ENCODE data around the gene SEPHS2.
"Not testable (repeated sequence)": the region's sequence is repeated elsewhere in the genome, so short reads cannot be mapped to it uniquely, and the experiment has no call there.

SEPHS2 gene

GRCh38 chr16:30470170-30470512 lies 24.5 kb upstream of the SEPHS2 start:
- no peak overlapping the region for H3K9ac ChIP-seq (ENCODE audit: low read depth, low read length, poor library complexity, severe bottlenecking)

GRCh38 chr16:30464078-30464477 lies 18.4 kb upstream of the SEPHS2 start:
- Histone ChIP-seq H3K9ac (ENCODE audit: low read depth, low read length, poor library complexity, severe bottlenecking) (no peak overlapping the region), H3K4me2 (ENCODE audit: low read depth, low read length, poor library complexity, severe bottlenecking) (no peak overlapping the region), H3K4me1 (ENCODE audit: insufficient read depth, low read length, poor library complexity, severe bottlenecking) (peaks cover 24% of the 10 kb centered on the region)

More at GRCh38 chr16:30470170-30470512, 24.5 kb upstream of the SEPHS2 start:
- H3K36me3 ChIP-seq (ENCODE audit: insufficient read depth, low read length), result no peaks in the 10 kb centered on the region
- no peaks in the 10 kb centered on the region for H3F3A ChIP-seq (ENCODE audit: low read depth)
- no peaks in the 10 kb centered on the region for H3K9me3 ChIP-seq (ENCODE audit: insufficient read depth, low read depth, low read length)
- no peaks in the 10 kb centered on the region for H4K20me1 ChIP-seq (ENCODE audit: insufficient read depth, low read length, poor library complexity, severe bottlenecking)
- no peak overlapping the region for H3K4me3 ChIP-seq (ENCODE audit: low read length, poor library complexity, severe bottlenecking)
- peaks cover 50% of the 10 kb centered on the region for H3K4me1 ChIP-seq (ENCODE audit: insufficient read depth, low read length, poor library complexity, severe bottlenecking)
- no peak for TF ChIP-seq EZH2phosphoT487 (IDR thresholded peaks at IDR 0.05; ENCODE audit: borderline replicate concordance)
- TF ChIP-seq, protein P1, sequence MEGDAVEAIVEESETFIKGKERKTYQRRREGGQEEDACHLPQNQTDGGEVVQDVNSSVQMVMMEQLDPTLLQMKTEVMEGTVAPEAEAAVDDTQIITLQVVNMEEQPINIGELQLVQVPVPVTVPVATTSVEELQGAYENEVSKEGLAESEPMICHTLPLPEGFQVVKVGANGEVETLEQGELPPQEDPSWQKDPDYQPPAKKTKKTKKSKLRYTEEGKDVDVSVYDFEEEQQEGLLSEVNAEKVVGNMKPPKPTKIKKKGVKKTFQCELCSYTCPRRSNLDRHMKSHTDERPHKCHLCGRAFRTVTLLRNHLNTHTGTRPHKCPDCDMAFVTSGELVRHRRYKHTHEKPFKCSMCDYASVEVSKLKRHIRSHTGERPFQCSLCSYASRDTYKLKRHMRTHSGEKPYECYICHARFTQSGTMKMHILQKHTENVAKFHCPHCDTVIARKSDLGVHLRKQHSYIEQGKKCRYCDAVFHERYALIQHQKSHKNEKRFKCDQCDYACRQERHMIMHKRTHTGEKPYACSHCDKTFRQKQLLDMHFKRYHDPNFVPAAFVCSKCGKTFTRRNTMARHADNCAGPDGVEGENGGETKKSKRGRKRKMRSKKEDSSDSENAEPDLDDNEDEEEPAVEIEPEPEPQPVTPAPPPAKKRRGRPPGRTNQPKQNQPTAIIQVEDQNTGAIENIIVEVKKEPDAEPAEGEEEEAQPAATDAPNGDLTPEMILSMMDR (conservative IDR thresholded peaks at IDR 0.05; ENCODE audit: low read length), result no peak
- H3K27me3 ChIP-seq (ENCODE audit: insufficient read depth, low read length, poor library complexity, severe bottlenecking), result no peaks in the 10 kb centered on the region
- H2AFZ ChIP-seq (ENCODE audit: low read length), result no peak overlapping the region
- H3K4me2 ChIP-seq (ENCODE audit: low read depth, low read length, poor library complexity, severe bottlenecking), result no peak overlapping the region
- peaks cover 26% of the 10 kb centered on the region for H3K79me2 ChIP-seq (ENCODE audit: insufficient read depth, low read length)
- H3K9me2 ChIP-seq (replicated peaks; ENCODE audit: low read depth, low read length), result no peaks in the 10 kb centered on the region

GRCh38 chr16:30461426-30461825 lies 15.8 kb upstream of the SEPHS2 start:
- not testable (repeated sequence) for H3K9ac ChIP-seq (ENCODE audit: low read depth, low read length, poor library complexity, severe bottlenecking); H3K27me3 ChIP-seq (ENCODE audit: insufficient read depth, low read length, poor library complexity, severe bottlenecking); H3K36me3 ChIP-seq (ENCODE audit: insufficient read depth, low read length); H4K20me1 ChIP-seq (ENCODE audit: insufficient read depth, low read length, poor library complexity, severe bottlenecking); H3K4me2 ChIP-seq (ENCODE audit: low read depth, low read length, poor library complexity, severe bottlenecking); H3F3A ChIP-seq (ENCODE audit: low read depth); H3K4me3 ChIP-seq (ENCODE audit: low read length, poor library complexity, severe bottlenecking); H3K9me2 ChIP-seq (replicated peaks; ENCODE audit: low read depth, low read length); H3K79me2 ChIP-seq (ENCODE audit: insufficient read depth, low read length); H2AFZ ChIP-seq (ENCODE audit: low read length); H3K9me3 ChIP-seq (ENCODE audit: insufficient read depth, low read depth, low read length)
- peaks cover 42% of the 10 kb centered on the region for H3K4me1 ChIP-seq (ENCODE audit: insufficient read depth, low read length, poor library complexity, severe bottlenecking)

More at GRCh38 chr16:30464078-30464477, 18.4 kb upstream of the SEPHS2 start:
- Histone ChIP-seq H3K79me2 (ENCODE audit: insufficient read depth, low read length) (no peaks in the 10 kb centered on the region), H2AFZ (ENCODE audit: low read length) (no peak overlapping the region), H3K9me2 (replicated peaks; ENCODE audit: low read depth, low read length) (no peaks in the 10 kb centered on the region), H3K4me3 (ENCODE audit: low read length, poor library complexity, severe bottlenecking) (no peak overlapping the region), H3F3A (ENCODE audit: low read depth) (0 out of 2 replicates have a peak, but pooled peaks cover 2% of the 10 kb centered on the region), H3K36me3 (ENCODE audit: insufficient read depth, low read length) (no peaks in the 10 kb centered on the region), H4K20me1 (ENCODE audit: insufficient read depth, low read length, poor library complexity, severe bottlenecking) (no peaks in the 10 kb centered on the region), H3K9me3 (ENCODE audit: insufficient read depth, low read depth, low read length) (no peaks in the 10 kb centered on the region), H3K27me3 (ENCODE audit: insufficient read depth, low read length, poor library complexity, severe bottlenecking) (no peaks in the 10 kb centered on the region)
- TF ChIP-seq EZH2phosphoT487 (IDR thresholded peaks at IDR 0.05; ENCODE audit: borderline replicate concordance), result no peak
- TF ChIP-seq, protein P1 (conservative IDR thresholded peaks at IDR 0.05; ENCODE audit: low read length), result no peak

DNA sequence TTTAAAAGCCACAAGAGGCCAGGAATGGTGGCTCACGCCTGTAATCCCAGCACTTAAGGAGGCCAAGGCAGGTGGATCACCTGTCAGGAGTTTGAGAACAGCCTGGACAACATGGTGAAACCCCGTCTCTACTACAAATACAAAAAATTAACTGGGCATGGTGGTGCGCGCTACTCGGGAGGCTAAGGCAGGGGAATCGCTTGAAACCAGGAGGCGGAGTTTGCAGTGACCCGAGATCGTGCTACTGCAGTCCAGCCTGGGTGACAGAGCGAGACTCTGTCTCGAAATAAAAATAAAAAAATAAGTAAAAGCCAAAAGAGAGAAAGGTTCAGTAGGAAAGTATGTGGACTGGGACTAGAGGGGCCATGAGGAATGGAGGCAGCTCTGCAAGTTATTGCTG lies 13.8 kb upstream of the SEPHS2 start:
- Histone ChIP-seq H4K20me1 (ENCODE audit: insufficient read depth, low read length, poor library complexity, severe bottlenecking) (no peaks in the 10 kb centered on the region), H3K4me2 (ENCODE audit: low read depth, low read length, poor library complexity, severe bottlenecking) (peak overlapping the region; percentile 70), H3K4me3 (ENCODE audit: low read length, poor library complexity, severe bottlenecking) (peak overlapping the region; percentile 47), H2AFZ (ENCODE audit: low read length) (0 out of 2 replicates have a peak overlapping the region, but pooled peaks have one; percentile 9), H3K36me3 (ENCODE audit: insufficient read depth, low read length) (no peaks in the 10 kb centered on the region), H3K79me2 (ENCODE audit: insufficient read depth, low read length) (no peaks in the 10 kb centered on the region), H3K9ac (ENCODE audit: low read depth, low read length, poor library complexity, severe bottlenecking) (peak overlapping the region; percentile 73), H3K27me3 (ENCODE audit: insufficient read depth, low read length, poor library complexity, severe bottlenecking) (no peaks in the 10 kb centered on the region), H3F3A (ENCODE audit: low read depth) (0 out of 2 replicates have a peak, but pooled peaks cover 2% of the 10 kb centered on the region), H3K4me1 (ENCODE audit: insufficient read depth, low read length, poor library complexity, severe bottlenecking) (peaks cover 39% of the 10 kb centered on the region), H3K9me3 (ENCODE audit: insufficient read depth, low read depth, low read length) (no peaks in the 10 kb centered on the region), H3K9me2 (replicated peaks; ENCODE audit: low read depth, low read length) (no peaks in the 10 kb centered on the region)
- TF ChIP-seq EZH2phosphoT487 (IDR thresholded peaks at IDR 0.05; ENCODE audit: borderline replicate concordance), result no peak
- TF ChIP-seq, protein P1 (conservative IDR thresholded peaks at IDR 0.05; ENCODE audit: low read length), result no peak

Data from Loucy (cell line).